ENCODE data around the gene RALGPS1. TPM values are rescaled to one million over a fixed set of nuclear protein-coding genes. Genes with fewer than 3 reads are reported as not detected.

The RALGPS1 gene
- total RNA-seq, 2 donors from 2014 or later, result 15.3 to 79.4 TPM

DNA sequence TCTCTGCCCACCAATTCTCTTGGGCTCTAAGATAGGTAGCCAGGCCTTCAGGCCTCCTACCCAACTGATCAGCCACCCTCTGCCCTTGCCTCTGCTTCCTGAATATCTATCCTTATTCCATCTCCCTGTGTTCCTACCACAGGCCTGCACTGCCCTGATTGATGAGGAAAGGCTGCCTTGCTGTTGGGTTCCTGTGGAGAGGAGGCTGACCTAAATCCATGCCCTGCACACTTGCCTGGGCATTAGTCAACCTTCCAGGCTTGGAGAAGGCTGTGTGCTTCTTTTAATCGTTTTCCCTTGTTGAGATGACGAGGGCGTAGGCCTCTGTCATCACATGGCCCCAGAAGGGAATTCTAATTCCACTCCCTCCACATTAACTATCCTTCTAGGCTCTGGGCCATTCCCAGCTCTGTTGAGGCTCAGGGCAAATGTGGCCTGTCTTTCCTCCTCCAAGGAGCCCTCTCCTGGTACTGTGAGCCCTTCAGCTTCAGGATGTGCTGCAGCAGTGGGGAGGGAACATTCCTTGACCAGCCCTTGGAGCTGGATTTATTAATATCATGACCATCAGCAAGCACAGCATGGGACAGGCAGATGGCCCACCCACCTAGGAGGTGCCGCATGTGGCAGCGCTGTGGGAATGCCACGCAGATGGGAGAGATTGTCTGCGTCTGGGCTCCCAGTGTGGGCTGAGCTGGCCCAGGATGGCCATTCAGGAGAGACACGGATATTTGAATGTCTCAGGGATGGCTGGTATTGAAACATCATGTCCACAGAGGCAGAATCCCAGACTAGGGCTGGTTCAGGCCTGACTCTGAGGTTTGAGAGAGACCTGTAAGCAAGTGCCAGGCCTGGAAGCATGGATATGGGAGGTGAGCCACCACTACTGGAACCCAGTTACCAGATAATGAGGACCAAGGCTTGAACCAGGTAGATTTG is 166.9 kb downstream of the RALGPS1 start:
- no peaks in the 10 kb centered on the region for H3K27me3 ChIP-seq
- intact Hi-C loops (cut with DNase I), result no loop called here
- WGBS, 2 donors, result 86 to 89% methylated on average over 3 to 8 of the region's 8 CpGs
- ATAC-seq (peak; percentile 12), DNase-seq (no peak)
- no peaks in the 10 kb centered on the region for H3K9me3 ChIP-seq
- H3K4me3 ChIP-seq, result no peak overlapping the region
- H3K4me1 ChIP-seq, result peaks cover 7% of the 10 kb centered on the region
- H3K36me3 ChIP-seq (replicated peaks in 1 of 2; ENCODE audit: insufficient read depth in 1 of 2, low read depth in 2 of 2), result no peaks in the 10 kb centered on the region
- TF ChIP-seq CTCF (IDR thresholded peaks at IDR 0.05) (no peak), POLR2A (IDR thresholded peaks at IDR 0.05) (no peak)
- no peak overlapping the region for H3K27ac ChIP-seq

- intact Hi-C loops (cut with DNase I), result no loop called here
- no peak for TF ChIP-seq CTCF (IDR thresholded peaks at IDR 0.05)
- TF ChIP-seq POLR2A (IDR thresholded peaks at IDR 0.05), result no peak
- Histone ChIP-seq H3K9me3 (no peaks in the 10 kb centered on the region), H3K36me3 (replicated peaks in 1 of 2; ENCODE audit: insufficient read depth in 1 of 2, low read depth in 2 of 2) (no peaks in the 10 kb centered on the region), H3K4me3 (no peak overlapping the region), H3K27ac (no peak overlapping the region), H3K4me1 (peaks cover 7% of the 10 kb centered on the region), H3K27me3 (no peaks in the 10 kb centered on the region)
- 76 to 82% methylated on average over 5 of the region's 5 CpGs for WGBS, 2 donors
- DNase-seq (no peak), ATAC-seq (peak; percentile 56)
Measured at GRCh38 chr9:127083138-127083980, 168.8 kb downstream of the RALGPS1 start.

- H3K27ac ChIP-seq, result no peak overlapping the region
- H3K4me3 ChIP-seq, result no peak overlapping the region
- no peak for ATAC-seq
- 90 to 93% methylated on average over 7 to 12 of the region's 12 CpGs for WGBS, 2 donors
- TF ChIP-seq POLR2A (IDR thresholded peaks at IDR 0.05) (no peak), CTCF (IDR thresholded peaks at IDR 0.05) (no peak)
- H3K4me1 ChIP-seq, result peaks cover 7% of the 10 kb centered on the region
- no peaks in the 10 kb centered on the region for H3K36me3 ChIP-seq (replicated peaks in 1 of 2; ENCODE audit: insufficient read depth in 1 of 2, low read depth in 2 of 2)
- no peaks in the 10 kb centered on the region for H3K27me3 ChIP-seq
- no peak for DNase-seq
- no peaks in the 10 kb centered on the region for H3K9me3 ChIP-seq
- intact Hi-C loops (cut with DNase I), result no loop called here
Measured at GRCh38 chr9:127084076-127085039, 169.8 kb downstream of the RALGPS1 start.

DNA sequence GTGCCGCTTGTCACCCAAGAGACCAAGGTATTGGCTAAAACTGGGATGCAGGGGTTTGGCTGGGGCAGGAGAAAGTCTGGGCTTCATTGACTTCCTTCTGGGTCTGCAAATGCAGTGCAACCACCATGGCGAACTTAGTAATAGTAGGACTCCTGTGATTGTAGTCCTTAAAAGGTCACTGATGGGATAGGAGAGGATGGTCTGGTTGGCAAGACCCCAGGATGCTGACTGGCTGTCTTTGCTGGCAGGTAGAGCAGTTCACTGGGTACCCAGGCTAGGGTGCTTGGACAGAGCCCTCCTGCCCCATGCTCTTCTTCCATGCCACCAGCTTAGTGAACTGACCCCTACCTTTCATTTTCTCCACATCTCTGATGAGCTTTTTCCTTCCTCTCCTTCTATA is 170.6 kb downstream of the RALGPS1 start:
- intact Hi-C loops (cut with DNase I), result no loop called here
- Histone ChIP-seq H3K36me3 (replicated peaks in 1 of 2; ENCODE audit: insufficient read depth in 1 of 2, low read depth in 2 of 2) (no peaks in the 10 kb centered on the region), H3K27ac (no peak overlapping the region), H3K9me3 (no peaks in the 10 kb centered on the region), H3K27me3 (no peaks in the 10 kb centered on the region), H3K4me1 (peaks cover 7% of the 10 kb centered on the region), H3K4me3 (no peak overlapping the region)
- 93 to 100% methylated on average over 1 to 2 of the region's 2 CpGs for WGBS, 2 donors
- TF ChIP-seq CTCF (IDR thresholded peaks at IDR 0.05), result no peak
- no peak for TF ChIP-seq POLR2A (IDR thresholded peaks at IDR 0.05)
- no peak for ATAC-seq
- DNase-seq, result no peak
